H1 (cell line): Measurements from ENCODE around the gene ALDH1L2. TPM values are rescaled to one million over a fixed set of nuclear protein-coding genes. Genes with fewer than 3 reads are reported as not detected.

ENCODE experiments used
- CTCF ChIA-PET: fragments of 300-600 bp; sonication (Branson Sonifier 250); formaldehyde crosslinking; loops from one replicate; lab custom pipeline; 2021; ENCODE audit not compliant: partially characterized antibody; lab: Charles Lee
- POLR2A ChIA-PET: fragments of 300-600 bp; sonication (Branson Sonifier 250); formaldehyde crosslinking; loops from one replicate; lab custom pipeline; 2021; ENCODE audit warnings: inconsistent platforms; ENCODE audit not compliant: partially characterized antibody; lab: Charles Lee
- DNase-seq, 2 experiments: peaks; one replicate each; pipeline versions ENCODE4 v3.0.0 to v3.0.0-alpha.2; 2010 to 2022; ENCODE audit warnings: low spot score in 2 of 2, low read depth in 1 of 2, mixed read lengths in 1 of 2
- FAIRE-seq: peaks from 2 replicates; lab custom pipeline; 2011; peaks lifted over from hg19 to GRCh38; lab: Jason Lieb, UNC
- H2AFZ ChIP-seq: 2 replicates; pipeline ENCODE4 v1.8.1; 2012; ENCODE audit warnings: low read length, inconsistent platforms
- H2AK5ac ChIP-seq: 2 replicates; pipeline ENCODE4 v1.6.1; 2013; ENCODE audit warnings: low read depth, low read length
- H2BK120ac ChIP-seq: replicated peaks from 2 replicates; pipeline ENCODE3; 2013; ENCODE audit warnings: low read depth, low read length, inconsistent platforms
- H2BK12ac ChIP-seq: 2 replicates; pipeline ENCODE4 v1.6.1; 2013; ENCODE audit warnings: low read depth, low read length
- H2BK15ac ChIP-seq: 2 replicates; pipeline ENCODE4 v1.6.1; 2013; ENCODE audit warnings: low read length
- H2BK20ac ChIP-seq: 2 replicates; pipeline ENCODE4 v1.6.1; 2013; ENCODE audit warnings: low read length
- H2BK5ac ChIP-seq: 2 replicates; pipeline ENCODE4 v1.6.1; 2013; ENCODE audit warnings: low read depth, low read length
- H3K14ac ChIP-seq: 2 replicates; pipeline ENCODE4 v1.6.1; 2013; ENCODE audit warnings: inconsistent platforms; ENCODE audit not compliant: insufficient read length
- H3K18ac ChIP-seq: 2 replicates; pipeline ENCODE4 v1.6.1; 2013; ENCODE audit warnings: low read length; ENCODE audit errors: extremely low read depth
- H3K23ac ChIP-seq: 2 replicates; pipeline ENCODE4 v1.6.1; 2013; ENCODE audit warnings: inconsistent platforms; ENCODE audit not compliant: insufficient read length
- H3K23me2 ChIP-seq: 2 replicates; pipeline ENCODE4 v1.6.1; 2013; ENCODE audit warnings: low read depth, low read length
- H3K27ac ChIP-seq: 2 replicates; pipeline ENCODE4 v1.6.1; 2011; ENCODE audit warnings: low read depth, low read length, inconsistent platforms
- H3K27me3 ChIP-seq, 4 experiments: replicated peaks in 1 of 4; 1 replicate in 1 of 4; 2 replicates in 3 of 4; pipeline versions ENCODE4 v1.6.1 to v1.8.1; 2011 to 2013; ENCODE audit warnings: low read length in 3 of 4, mild to moderate bottlenecking in 3 of 4, inconsistent platforms in 2 of 4, mixed read lengths in 2 of 4, moderate library complexity in 1 of 4; ENCODE audit not compliant: control insufficient read depth in 3 of 4, insufficient read depth in 3 of 4; ENCODE audit errors: extremely low read depth in 1 of 4
- H3K36me3 ChIP-seq, 4 experiments: 2 replicates each; pipeline versions ENCODE4 v1.6.1 to v1.8.1; 2011 to 2013; ENCODE audit warnings: mild to moderate bottlenecking in 4 of 4, low read length in 3 of 4, moderate library complexity in 2 of 4, control low read depth in 1 of 4, inconsistent platforms in 1 of 4; ENCODE audit not compliant: insufficient read depth in 4 of 4, control insufficient read depth in 2 of 4
- H3K4ac ChIP-seq: replicated peaks from 2 replicates; pipeline ENCODE3; 2013; ENCODE audit warnings: low read length, low read depth, mixed read lengths, inconsistent platforms; ENCODE audit not compliant: insufficient read length
- H3K4me1 ChIP-seq, 4 experiments: replicated peaks in 1 of 4; 1 replicate in 1 of 4; 2 replicates in 3 of 4; pipeline versions ENCODE4 v1.6.1 to v1.8.1; 2011 to 2013; ENCODE audit warnings: low read length in 3 of 4, inconsistent platforms in 2 of 4, mixed read lengths in 1 of 4; ENCODE audit not compliant: insufficient read depth in 4 of 4, control insufficient read depth in 3 of 4
- H3K4me2 ChIP-seq, 2 experiments: 2 replicates each; pipeline versions ENCODE4 v1.6.1 to v1.8.1; 2011 to 2013; ENCODE audit warnings: low read depth in 2 of 2, low read length in 2 of 2, control low read depth in 1 of 2, inconsistent platforms in 1 of 2, mild to moderate bottlenecking in 1 of 2; ENCODE audit not compliant: insufficient read depth in 1 of 2
- H3K4me3 ChIP-seq, 4 experiments: fragments of 200-600, 300-600 bp in 1 of 4; sonication (generic), shearing (Covaris generic), sonication (Bioruptor Twin) in 1 of 4; 2 replicates each; pipeline versions ENCODE4 v1.5.1 to v1.8.1; 2011 to 2016; ENCODE audit warnings: low read length in 4 of 4, low read depth in 3 of 4, control low read depth in 2 of 4, inconsistent platforms in 2 of 4, mild to moderate bottlenecking in 2 of 4, mixed read lengths in 1 of 4, moderate library complexity in 1 of 4; ENCODE audit not compliant: insufficient read depth in 2 of 4; ENCODE audit errors: extremely low read depth in 1 of 4
- H3K56ac ChIP-seq: replicated peaks from 2 replicates; pipeline ENCODE3; 2013; ENCODE audit warnings: low read depth, mild to moderate bottlenecking, mixed read lengths, low read length, inconsistent platforms; ENCODE audit not compliant: insufficient read length
- H3K79me1 ChIP-seq: 2 replicates; pipeline ENCODE4 v1.6.1; 2013; ENCODE audit warnings: low read depth, low read length, control low read depth
- H3K79me2 ChIP-seq, 2 experiments: 2 replicates each; pipeline versions ENCODE4 v1.6.1 to v1.8.1; 2012 to 2013; ENCODE audit warnings: low read length in 2 of 2, mild to moderate bottlenecking in 2 of 2, inconsistent platforms in 1 of 2; ENCODE audit not compliant: insufficient read depth in 2 of 2, control insufficient read depth in 1 of 2
- H3K9ac ChIP-seq, 4 experiments: replicated peaks in 1 of 4; 1 replicate in 1 of 4; 2 replicates in 3 of 4; pipeline versions ENCODE4 v1.6.1 to v1.8.1; 2011 to 2013; ENCODE audit warnings: low read depth in 3 of 4, low read length in 3 of 4, control low read depth in 2 of 4, mild to moderate bottlenecking in 2 of 4, moderate library complexity in 2 of 4, inconsistent platforms in 1 of 4; ENCODE audit errors: extremely low read depth in 1 of 4
- H3K9me3 ChIP-seq, 2 experiments: 2 replicates each; pipeline versions ENCODE4 v1.6.1 to v1.8.1; 2012 to 2013; ENCODE audit warnings: mild to moderate bottlenecking in 2 of 2, moderate library complexity in 2 of 2, control low read depth in 1 of 2, inconsistent platforms in 1 of 2, low read depth in 1 of 2, low read length in 1 of 2, mixed read lengths in 1 of 2; ENCODE audit not compliant: insufficient read depth in 2 of 2
- H4K20me1 ChIP-seq, 2 experiments: replicated peaks in 1 of 2; 2 replicates each; pipeline versions ENCODE3 to v1.8.1; 2011 to 2013; ENCODE audit warnings: inconsistent platforms in 2 of 2, low read length in 2 of 2, mild to moderate bottlenecking in 1 of 2; ENCODE audit not compliant: insufficient read depth in 2 of 2, control insufficient read depth in 1 of 2
- H4K5ac ChIP-seq: 2 replicates; pipeline ENCODE4 v1.6.1; 2013; ENCODE audit warnings: low read length, low read depth, mixed read lengths, inconsistent platforms; ENCODE audit not compliant: insufficient read length
- H4K8ac ChIP-seq: 2 replicates; pipeline ENCODE4 v1.8.0; 2013; ENCODE audit warnings: mild to moderate bottlenecking, moderate library complexity, low read length, inconsistent platforms; ENCODE audit not compliant: insufficient read depth; ENCODE audit errors: extremely low read depth
- H4K91ac ChIP-seq: replicated peaks from 2 replicates; pipeline ENCODE3; 2013; ENCODE audit warnings: low read length, mixed read lengths, inconsistent platforms; ENCODE audit not compliant: insufficient read length
- GABPA ChIP-seq: IDR thresholded peaks from 2 replicates; pipeline ENCODE4 v1.6.1; 2011; ENCODE audit warnings: mild to moderate bottlenecking, low read length, moderate library complexity, borderline replicate concordance; ENCODE audit not compliant: insufficient read depth
- JUN ChIP-seq: IDR thresholded peaks from 2 replicates; pipeline ENCODE4 v1.6.1; 2011; ENCODE audit warnings: low read depth, mild to moderate bottlenecking, improper control_type of control experiment, low read length
- MAFK ChIP-seq: IDR thresholded peaks from 2 replicates; pipeline ENCODE4 v1.6.1; 2012; ENCODE audit warnings: low read depth, mild to moderate bottlenecking, improper control_type of control experiment, low read length
- RBBP5 ChIP-seq: IDR thresholded peaks from 2 replicates; pipeline ENCODE4 v1.7.1; 2012; ENCODE audit warnings: low read depth, mild to moderate bottlenecking, inconsistent platforms, low read length, moderate library complexity, borderline replicate concordance
- WGBS, 2 experiments: shearing (Covaris generic) in 1 of 2; methylation state at CpG; one replicate each; pipeline versions ENCODE4 v1.1.6 to v1.1.7; 2013 to 2015; ENCODE audit warnings: low lambda C conversion rate in 2 of 2, mixed read lengths in 2 of 2, inconsistent platforms in 1 of 2, low coverage in 1 of 2, missing lambda C conversion rate in 1 of 2; ENCODE audit not compliant: insufficient replicate concordance in 2 of 2, insufficient coverage in 1 of 2, insufficient read length in 1 of 2; ENCODE audit errors: extremely low coverage in 1 of 2, missing lambda C conversion rate in 1 of 2; 5-methylcytosine and 5-hydroxymethylcytosine counted together
- polyA plus RNA-seq, 7 experiments: library from polyadenylated mRNA; depleted of rRNA in 3 of 7; stranded (reverse) in 5 of 7; unstranded in 2 of 7; fragments of >200 nt in 5 of 7; fragments of 200-250 nt in 2 of 7; gene quantifications; 1 replicate in 5 of 7; 2 replicates in 1 of 7; 4 replicates in 1 of 7; pipeline versions ENCODE4 v1.2.1 to v1.2.3, GENCODE V29; 2011 to 2013; ENCODE audit warnings: missing spikeins in 2 of 7, mixed read lengths in 2 of 7
- total RNA-seq: library from RNA; stranded (reverse); fragmentation: NEBNext Ultra II Directional; extraction: Animal tissue kit (Norgen Biotek cat#: 25700); gene quantifications from 2 replicates; pipeline ENCODE4 v1.2.1, GENCODE V29; 2021

The ALDH1L2 gene
- total and polyA plus RNA-seq, 2 of the 8 experiments (the other 6 are each of a cell fraction or from before 2014, with no cell fraction given): 3.7 to 7.2 TPM

- Histone ChIP-seq H2AK5ac (no peak overlapping the region), H3K56ac (no peak overlapping the region), H4K8ac (no peak overlapping the region), H4K5ac (no peak overlapping the region), H4K20me1 (no peaks in the 10 kb centered on the region), H3K4me3 (no peak overlapping the region), H2BK15ac (no peak overlapping the region), H3K9me3 (no peaks in the 10 kb centered on the region), H2BK20ac (no peak overlapping the region), H3K18ac (no peak overlapping the region), H3K27me3 (no peaks in the 10 kb centered on the region), H3K23ac (no peak overlapping the region), H2BK12ac (no peak overlapping the region), H2AFZ (no peak overlapping the region), H3K4ac (no peak overlapping the region), H3K23me2 (no peaks in the 10 kb centered on the region), H3K79me1 (no peaks in the 10 kb centered on the region), H3K9ac (no peak overlapping the region), H3K4me1 (no peaks in the 10 kb centered on the region), H4K91ac (no peak overlapping the region), H2BK120ac (no peak overlapping the region), H3K14ac (no peak overlapping the region), H3K27ac (no peak overlapping the region), H2BK5ac (no peak overlapping the region), H3K4me2 (no peak overlapping the region), H3K36me3 (no peaks in the 10 kb centered on the region; a peak in 1 of 8 replicates), H3K79me2 (no peaks in the 10 kb centered on the region)
- 87% methylated on average over 3 of the region's 3 CpGs; no CpG with 5 or more reads in 1 of the 2 experiments for WGBS, 2 experiments
- no peak for DNase-seq
- CTCF ChIA-PET: no interaction called here
- FAIRE-seq: no peak
- POLR2A ChIA-PET: no interaction called here
- no peak for TF ChIP-seq MAFK
- no peak for TF ChIP-seq GABPA
- TF ChIP-seq JUN: no peak
- no peak for TF ChIP-seq RBBP5
Observed at GRCh38 chr12:105041186-105041585, 43.1 kb downstream of the ALDH1L2 start.
